HL-60 (cell line): Measurements from ENCODE around the gene DEDD.

Source experiments
- DNase-seq, 2 experiments: peaks; one replicate each; pipeline ENCODE4 v3.0.0-alpha.2; 2010 to 2020; ENCODE audit warnings: low read depth in 1 of 2, low spot score in 1 of 2
- H3K27ac ChIP-seq: fragments of 250-450 bp; sonication (Bioruptor Pico); replicated peaks from 2 replicates; pipeline ENCODE4 v1.5.1; 2020; ENCODE audit warnings: mild to moderate bottlenecking, moderate library complexity
- H3K27me3 ChIP-seq: fragments of 250-450 bp; sonication (Bioruptor Pico); 2 replicates; pipeline ENCODE4 v1.5.1; 2021; ENCODE audit warnings: mild to moderate bottlenecking, moderate library complexity; ENCODE audit not compliant: insufficient read depth, poor library complexity, severe bottlenecking
- H3K4me3 ChIP-seq: replicated peaks from 2 replicates; pipeline ENCODE4 v1.5.1; 2011; ENCODE audit warnings: mild to moderate bottlenecking, control low read depth, low read length; ENCODE audit not compliant: insufficient read depth
- CTCF ChIP-seq: IDR thresholded peaks from one replicate; pipeline ENCODE4 v1.5.1; 2011; ENCODE audit warnings: low read length, control low read depth, inconsistent platforms; ENCODE audit not compliant: insufficient read depth
- GABPA ChIP-seq: IDR thresholded peaks from 2 replicates; pipeline ENCODE4 v1.6.1; 2012; ENCODE audit warnings: low read depth
- POLR2AphosphoS5 ChIP-seq: IDR thresholded peaks from 2 replicates; pipeline ENCODE4 v1.6.1; 2012; ENCODE audit warnings: low read depth
- REST ChIP-seq: IDR thresholded peaks from 2 replicates; pipeline ENCODE4 v1.6.1; 2012; ENCODE audit warnings: low read depth; ENCODE audit not compliant: insufficient replicate concordance
- SPI1 ChIP-seq: IDR thresholded peaks from 2 replicates; pipeline ENCODE4 v1.6.1; 2012; ENCODE audit warnings: low read depth, mild to moderate bottlenecking, borderline replicate concordance

DEDD gene

GRCh38 chr1:161179698-161180097 is 47.2 kb upstream of the DEDD start:
- H3K27me3 ChIP-seq: no peaks in the 10 kb centered on the region
- H3K4me3 ChIP-seq: no peak overlapping the region
- TF ChIP-seq GABPA (no peak), POLR2AphosphoS5 (no peak), REST (no peak), SPI1 (no peak), CTCF (no peak)
- DNase-seq: no peak
- no peak overlapping the region for H3K27ac ChIP-seq

GRCh38 chr1:161177936-161178244 is 45.4 kb upstream of the DEDD start:
- Histone ChIP-seq H3K27ac (peak overlapping the region; percentile 73), H3K4me3 (peak overlapping the region; percentile 86)
- TF ChIP-seq GABPA: no peak
- no peak for TF ChIP-seq SPI1
- no peak for TF ChIP-seq REST
- no peak for TF ChIP-seq CTCF
- no peak for TF ChIP-seq POLR2AphosphoS5

GRCh38 chr1:161177112-161177935 is 44.9 kb upstream of the DEDD start, which contains the start of gene B4GALT3:
TSS of gene B4GALT3 (minus strand) at chr1:161177507. CDS start at chr1:161176060, 1,447 bp downstream.
- no peaks in the 10 kb centered on the region for H3K27me3 ChIP-seq
- H3K4me3 ChIP-seq: peak within 1 kb of the TSS; percentile 86
- TF ChIP-seq CTCF: no peak
- TF ChIP-seq SPI1: no peak
- no peak for TF ChIP-seq GABPA
- TF ChIP-seq REST: peak; percentile 49
- peak; percentile 91 for TF ChIP-seq POLR2AphosphoS5
- peak; percentile 83 to 89 for DNase-seq
- peak within 1 kb of the TSS; percentile 73 for H3K27ac ChIP-seq

More at GRCh38 chr1:161177936-161178244, 45.4 kb upstream of the DEDD start:
- no peak for DNase-seq
- H3K27me3 ChIP-seq: no peaks in the 10 kb centered on the region
